ENCODE results near the gene ALK. TPM values are rescaled to one million over a fixed set of nuclear protein-coding genes. Genes with fewer than 3 reads are reported as not detected.

The ALK gene
- total and polyA plus RNA-seq, 2 experiments from 2014 or later, result 0.35 TPM; not detected in 1

DNA sequence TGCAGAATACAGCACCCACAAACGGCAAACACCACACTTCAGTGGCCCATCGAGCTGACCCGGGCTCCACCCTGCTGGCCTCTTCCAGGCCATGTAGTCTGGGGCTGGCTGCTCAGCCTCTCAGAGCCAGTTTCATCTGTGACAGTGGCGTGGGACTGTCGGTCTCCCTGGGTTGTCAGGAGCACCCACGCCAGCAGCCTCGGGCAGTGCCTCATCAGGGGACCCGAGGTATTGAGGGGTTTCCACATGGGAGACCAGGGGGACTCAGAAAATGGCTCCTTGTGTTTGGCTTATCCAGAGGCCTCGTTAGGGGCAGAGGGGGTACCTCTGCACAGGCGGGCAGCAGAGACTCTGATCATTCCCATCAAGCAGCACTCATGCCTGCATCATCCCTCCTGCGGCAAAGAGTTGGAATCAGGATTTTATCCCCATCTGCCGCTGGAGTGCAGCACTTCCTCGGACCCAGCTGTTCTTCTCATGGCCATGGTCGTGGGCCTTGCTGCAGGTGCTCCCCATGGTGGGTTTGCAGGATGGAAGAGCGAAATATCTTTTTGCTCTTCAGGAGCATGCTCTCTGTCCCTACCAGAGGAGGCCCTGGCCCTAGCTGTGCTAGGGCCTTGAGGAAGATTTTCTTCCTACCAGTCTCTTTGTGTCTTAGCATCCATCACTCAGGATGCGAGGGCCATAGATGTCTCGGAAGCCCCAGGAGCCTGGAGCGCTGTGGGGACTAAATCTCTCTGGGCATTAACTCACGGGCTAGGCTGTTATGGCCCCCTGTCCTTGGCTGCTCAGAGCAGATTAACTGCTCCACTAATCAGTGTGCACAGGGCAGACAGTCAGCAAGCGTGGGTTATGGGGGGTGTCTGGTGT, 705.4 kb downstream of the ALK start:
- no peak overlapping the region for H3K27ac ChIP-seq (ENCODE audit: low read depth)
- Mint-ChIP-seq H3K4me3 (no peak overlapping the region), H3K27ac (no peak overlapping the region), H3K9me3 (no peaks in the 10 kb centered on the region), H3K36me3 (ENCODE audit: low read depth) (no peaks in the 10 kb centered on the region), H3K27me3 (ENCODE audit: insufficient read depth, low read depth, poor library complexity) (no peaks in the 10 kb centered on the region), H3K4me1 (peaks cover 14% of the 10 kb centered on the region; the same call in 2 of the 3 replicates)
- H3F3A ChIP-seq (replicated peaks; ENCODE audit: low read depth), result no peaks in the 10 kb centered on the region
- no peak overlapping the region for H2AFZ ChIP-seq
- DNase-seq (ENCODE audit: low spot score) (no peak), ATAC-seq (no peak)
- H3K4me2 ChIP-seq, result no peak overlapping the region
- no peaks in the 10 kb centered on the region for H3K9me2 ChIP-seq (ENCODE audit: insufficient read depth)
- H4K20me1 ChIP-seq (replicated peaks; ENCODE audit: insufficient read depth), result no peaks in the 10 kb centered on the region
- H3K4me3 ChIP-seq, result no peak overlapping the region
- TF ChIP-seq, protein P1, sequence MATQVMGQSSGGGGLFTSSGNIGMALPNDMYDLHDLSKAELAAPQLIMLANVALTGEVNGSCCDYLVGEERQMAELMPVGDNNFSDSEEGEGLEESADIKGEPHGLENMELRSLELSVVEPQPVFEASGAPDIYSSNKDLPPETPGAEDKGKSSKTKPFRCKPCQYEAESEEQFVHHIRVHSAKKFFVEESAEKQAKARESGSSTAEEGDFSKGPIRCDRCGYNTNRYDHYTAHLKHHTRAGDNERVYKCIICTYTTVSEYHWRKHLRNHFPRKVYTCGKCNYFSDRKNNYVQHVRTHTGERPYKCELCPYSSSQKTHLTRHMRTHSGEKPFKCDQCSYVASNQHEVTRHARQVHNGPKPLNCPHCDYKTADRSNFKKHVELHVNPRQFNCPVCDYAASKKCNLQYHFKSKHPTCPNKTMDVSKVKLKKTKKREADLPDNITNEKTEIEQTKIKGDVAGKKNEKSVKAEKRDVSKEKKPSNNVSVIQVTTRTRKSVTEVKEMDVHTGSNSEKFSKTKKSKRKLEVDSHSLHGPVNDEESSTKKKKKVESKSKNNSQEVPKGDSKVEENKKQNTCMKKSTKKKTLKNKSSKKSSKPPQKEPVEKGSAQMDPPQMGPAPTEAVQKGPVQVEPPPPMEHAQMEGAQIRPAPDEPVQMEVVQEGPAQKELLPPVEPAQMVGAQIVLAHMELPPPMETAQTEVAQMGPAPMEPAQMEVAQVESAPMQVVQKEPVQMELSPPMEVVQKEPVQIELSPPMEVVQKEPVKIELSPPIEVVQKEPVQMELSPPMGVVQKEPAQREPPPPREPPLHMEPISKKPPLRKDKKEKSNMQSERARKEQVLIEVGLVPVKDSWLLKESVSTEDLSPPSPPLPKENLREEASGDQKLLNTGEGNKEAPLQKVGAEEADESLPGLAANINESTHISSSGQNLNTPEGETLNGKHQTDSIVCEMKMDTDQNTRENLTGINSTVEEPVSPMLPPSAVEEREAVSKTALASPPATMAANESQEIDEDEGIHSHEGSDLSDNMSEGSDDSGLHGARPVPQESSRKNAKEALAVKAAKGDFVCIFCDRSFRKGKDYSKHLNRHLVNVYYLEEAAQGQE (IDR thresholded peaks at IDR 0.05; ENCODE audit: unreplicated experiment), result no peak
- TF ChIP-seq JUNB (IDR thresholded peaks at IDR 0.05; ENCODE audit: unreplicated experiment) (no peak), STAT1 (IDR thresholded peaks at IDR 0.05; ENCODE audit: unreplicated experiment) (no peak), EZH2 (IDR thresholded peaks at IDR 0.05; ENCODE audit: low read depth, unreplicated experiment) (no peak), POLR2AphosphoS5 (IDR thresholded peaks at IDR 0.05; ENCODE audit: low read depth) (no peak), ZNF114 (CRISPR knock-in tag; IDR thresholded peaks at IDR 0.05) (no peak), EZH2phosphoT487 (IDR thresholded peaks at IDR 0.05; ENCODE audit: unreplicated experiment) (no peak), ZNF331 (CRISPR knock-in tag; IDR thresholded peaks at IDR 0.05; ENCODE audit: low read depth) (no peak), NANOG (IDR thresholded peaks at IDR 0.05; ENCODE audit: borderline replicate concordance) (no peak), CREB1 (CRISPR knock-in tag; IDR thresholded peaks at IDR 0.05; ENCODE audit: low read depth) (no peak)
- TF ChIP-seq, protein P2, sequence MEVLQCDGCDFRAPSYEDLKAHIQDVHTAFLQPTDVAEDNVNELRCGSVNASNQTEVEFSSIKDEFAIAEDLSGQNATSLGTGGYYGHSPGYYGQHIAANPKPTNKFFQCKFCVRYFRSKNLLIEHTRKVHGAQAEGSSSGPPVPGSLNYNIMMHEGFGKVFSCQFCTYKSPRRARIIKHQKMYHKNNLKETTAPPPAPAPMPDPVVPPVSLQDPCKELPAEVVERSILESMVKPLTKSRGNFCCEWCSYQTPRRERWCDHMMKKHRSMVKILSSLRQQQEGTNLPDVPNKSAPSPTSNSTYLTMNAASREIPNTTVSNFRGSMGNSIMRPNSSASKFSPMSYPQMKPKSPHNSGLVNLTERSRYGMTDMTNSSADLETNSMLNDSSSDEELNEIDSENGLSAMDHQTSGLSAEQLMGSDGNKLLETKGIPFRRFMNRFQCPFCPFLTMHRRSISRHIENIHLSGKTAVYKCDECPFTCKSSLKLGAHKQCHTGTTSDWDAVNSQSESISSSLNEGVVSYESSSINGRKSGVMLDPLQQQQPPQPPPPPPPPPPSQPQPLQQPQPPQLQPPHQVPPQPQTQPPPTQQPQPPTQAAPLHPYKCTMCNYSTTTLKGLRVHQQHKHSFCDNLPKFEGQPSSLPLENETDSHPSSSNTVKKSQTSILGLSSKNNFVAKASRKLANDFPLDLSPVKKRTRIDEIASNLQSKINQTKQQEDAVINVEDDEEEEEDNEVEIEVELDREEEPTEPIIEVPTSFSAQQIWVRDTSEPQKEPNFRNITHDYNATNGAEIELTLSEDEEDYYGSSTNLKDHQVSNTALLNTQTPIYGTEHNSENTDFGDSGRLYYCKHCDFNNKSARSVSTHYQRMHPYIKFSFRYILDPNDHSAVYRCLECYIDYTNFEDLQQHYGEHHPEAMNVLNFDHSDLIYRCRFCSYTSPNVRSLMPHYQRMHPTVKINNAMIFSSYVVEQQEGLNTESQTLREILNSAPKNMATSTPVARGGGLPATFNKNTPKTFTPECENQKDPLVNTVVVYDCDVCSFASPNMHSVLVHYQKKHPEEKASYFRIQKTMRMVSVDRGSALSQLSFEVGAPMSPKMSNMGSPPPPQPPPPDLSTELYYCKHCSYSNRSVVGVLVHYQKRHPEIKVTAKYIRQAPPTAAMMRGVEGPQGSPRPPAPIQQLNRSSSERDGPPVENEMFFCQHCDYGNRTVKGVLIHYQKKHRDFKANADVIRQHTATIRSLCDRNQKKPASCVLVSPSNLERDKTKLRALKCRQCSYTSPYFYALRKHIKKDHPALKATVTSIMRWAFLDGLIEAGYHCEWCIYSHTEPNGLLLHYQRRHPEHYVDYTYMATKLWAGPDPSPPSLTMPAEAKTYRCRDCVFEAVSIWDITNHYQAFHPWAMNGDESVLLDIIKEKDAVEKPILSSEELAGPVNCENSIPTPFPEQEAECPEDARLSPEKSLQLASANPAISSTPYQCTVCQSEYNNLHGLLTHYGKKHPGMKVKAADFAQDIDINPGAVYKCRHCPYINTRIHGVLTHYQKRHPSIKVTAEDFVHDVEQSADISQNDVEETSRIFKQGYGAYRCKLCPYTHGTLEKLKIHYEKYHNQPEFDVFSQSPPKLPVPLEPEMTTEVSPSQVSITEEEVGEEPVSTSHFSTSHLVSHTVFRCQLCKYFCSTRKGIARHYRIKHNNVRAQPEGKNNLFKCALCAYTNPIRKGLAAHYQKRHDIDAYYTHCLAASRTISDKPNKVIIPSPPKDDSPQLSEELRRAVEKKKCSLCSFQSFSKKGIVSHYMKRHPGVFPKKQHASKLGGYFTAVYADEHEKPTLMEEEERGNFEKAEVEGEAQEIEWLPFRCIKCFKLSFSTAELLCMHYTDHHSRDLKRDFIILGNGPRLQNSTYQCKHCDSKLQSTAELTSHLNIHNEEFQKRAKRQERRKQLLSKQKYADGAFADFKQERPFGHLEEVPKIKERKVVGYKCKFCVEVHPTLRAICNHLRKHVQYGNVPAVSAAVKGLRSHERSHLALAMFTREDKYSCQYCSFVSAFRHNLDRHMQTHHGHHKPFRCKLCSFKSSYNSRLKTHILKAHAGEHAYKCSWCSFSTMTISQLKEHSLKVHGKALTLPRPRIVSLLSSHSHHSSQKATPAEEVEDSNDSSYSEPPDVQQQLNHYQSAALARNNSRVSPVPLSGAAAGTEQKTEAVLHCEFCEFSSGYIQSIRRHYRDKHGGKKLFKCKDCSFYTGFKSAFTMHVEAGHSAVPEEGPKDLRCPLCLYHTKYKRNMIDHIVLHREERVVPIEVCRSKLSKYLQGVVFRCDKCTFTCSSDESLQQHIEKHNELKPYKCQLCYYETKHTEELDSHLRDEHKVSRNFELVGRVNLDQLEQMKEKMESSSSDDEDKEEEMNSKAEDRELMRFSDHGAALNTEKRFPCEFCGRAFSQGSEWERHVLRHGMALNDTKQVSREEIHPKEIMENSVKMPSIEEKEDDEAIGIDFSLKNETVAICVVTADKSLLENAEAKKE (CRISPR knock-in tag; IDR thresholded peaks at IDR 0.05), result no peak
- TF ChIP-seq, protein P3, sequence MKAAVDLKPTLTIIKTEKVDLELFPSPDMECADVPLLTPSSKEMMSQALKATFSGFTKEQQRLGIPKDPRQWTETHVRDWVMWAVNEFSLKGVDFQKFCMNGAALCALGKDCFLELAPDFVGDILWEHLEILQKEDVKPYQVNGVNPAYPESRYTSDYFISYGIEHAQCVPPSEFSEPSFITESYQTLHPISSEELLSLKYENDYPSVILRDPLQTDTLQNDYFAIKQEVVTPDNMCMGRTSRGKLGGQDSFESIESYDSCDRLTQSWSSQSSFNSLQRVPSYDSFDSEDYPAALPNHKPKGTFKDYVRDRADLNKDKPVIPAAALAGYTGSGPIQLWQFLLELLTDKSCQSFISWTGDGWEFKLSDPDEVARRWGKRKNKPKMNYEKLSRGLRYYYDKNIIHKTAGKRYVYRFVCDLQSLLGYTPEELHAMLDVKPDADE (IDR thresholded peaks at IDR 0.05), result no peak
- TF ChIP-seq, protein P4, sequence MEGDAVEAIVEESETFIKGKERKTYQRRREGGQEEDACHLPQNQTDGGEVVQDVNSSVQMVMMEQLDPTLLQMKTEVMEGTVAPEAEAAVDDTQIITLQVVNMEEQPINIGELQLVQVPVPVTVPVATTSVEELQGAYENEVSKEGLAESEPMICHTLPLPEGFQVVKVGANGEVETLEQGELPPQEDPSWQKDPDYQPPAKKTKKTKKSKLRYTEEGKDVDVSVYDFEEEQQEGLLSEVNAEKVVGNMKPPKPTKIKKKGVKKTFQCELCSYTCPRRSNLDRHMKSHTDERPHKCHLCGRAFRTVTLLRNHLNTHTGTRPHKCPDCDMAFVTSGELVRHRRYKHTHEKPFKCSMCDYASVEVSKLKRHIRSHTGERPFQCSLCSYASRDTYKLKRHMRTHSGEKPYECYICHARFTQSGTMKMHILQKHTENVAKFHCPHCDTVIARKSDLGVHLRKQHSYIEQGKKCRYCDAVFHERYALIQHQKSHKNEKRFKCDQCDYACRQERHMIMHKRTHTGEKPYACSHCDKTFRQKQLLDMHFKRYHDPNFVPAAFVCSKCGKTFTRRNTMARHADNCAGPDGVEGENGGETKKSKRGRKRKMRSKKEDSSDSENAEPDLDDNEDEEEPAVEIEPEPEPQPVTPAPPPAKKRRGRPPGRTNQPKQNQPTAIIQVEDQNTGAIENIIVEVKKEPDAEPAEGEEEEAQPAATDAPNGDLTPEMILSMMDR (conservative IDR thresholded peaks at IDR 0.05; ENCODE audit: low read depth in 2 of 2), result no peak
- peaks cover 4% of the 10 kb centered on the region; the same call in 1 of the 2 replicates for H3K4me1 ChIP-seq (ENCODE audit: insufficient read depth)
- no peaks in the 10 kb centered on the region for H3K27me3 ChIP-seq (ENCODE audit: insufficient read depth)
- H3K36me3 ChIP-seq (ENCODE audit: insufficient read depth), result no peaks in the 10 kb centered on the region
- H3K79me2 ChIP-seq (replicated peaks; ENCODE audit: insufficient read depth), result no peaks in the 10 kb centered on the region
